ENCODE measurements around the gene ADGRE2.

Gene ADGRE2

DNA sequence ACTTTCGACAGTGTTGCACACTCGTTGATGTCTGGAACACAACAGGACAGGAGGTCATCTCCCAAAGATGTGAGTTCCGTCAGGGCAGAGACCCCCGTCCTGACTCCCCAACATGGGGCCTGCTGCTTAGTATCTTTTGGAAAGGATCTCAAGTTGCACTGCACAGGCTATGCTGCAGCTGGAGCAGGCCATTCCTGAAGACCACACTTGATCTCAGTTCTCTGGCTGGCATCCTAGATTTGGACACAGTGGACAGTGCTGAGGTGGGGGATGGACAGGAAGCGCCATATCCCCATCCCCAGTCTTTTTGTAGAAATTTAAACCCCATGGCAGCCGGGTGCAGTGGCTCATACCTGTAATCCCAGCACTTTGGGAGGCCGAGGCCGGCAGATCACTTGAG is 5.9 kb downstream of the ADGRE2 start:
- no peak overlapping the region for H3K4me3 ChIP-seq (IDR thresholded peaks at IDR 0.05; ENCODE audit: insufficient read depth, low read depth, low read length)
- H3K4me1 ChIP-seq (ENCODE audit: low read depth, poor library complexity, severe bottlenecking), result no peaks in the 10 kb centered on the region
- H3K9ac ChIP-seq, result no peak overlapping the region
- H3K4me2 ChIP-seq, result no peak overlapping the region
- no peaks in the 10 kb centered on the region for H3K79me2 ChIP-seq (ENCODE audit: insufficient read depth, low read depth)
- no peak for TF ChIP-seq CTCF (conservative IDR thresholded peaks at IDR 0.05; ENCODE audit: low read depth, low read length)
- H4K20me1 ChIP-seq (ENCODE audit: insufficient read depth), result no peaks in the 10 kb centered on the region
- H3K27ac ChIP-seq, result no peak overlapping the region
- no peaks in the 10 kb centered on the region for H3K36me3 ChIP-seq (ENCODE audit: insufficient read depth)
- no peaks in the 10 kb centered on the region; the same call in 1 of the 2 replicates for H3K27me3 ChIP-seq (ENCODE audit: insufficient read depth, low read depth)
- H2AFZ ChIP-seq (ENCODE audit: low read depth), result no peak overlapping the region

GRCh38 chr19:14770944-14771839 is 7.2 kb downstream of the ADGRE2 start:
- no peak overlapping the region for H3K4me3 ChIP-seq (IDR thresholded peaks at IDR 0.05; ENCODE audit: insufficient read depth, low read depth, low read length)
- no peaks in the 10 kb centered on the region for H3K4me1 ChIP-seq (ENCODE audit: low read depth, poor library complexity, severe bottlenecking)
- no peak overlapping the region for H2AFZ ChIP-seq (ENCODE audit: low read depth)
- H3K27me3 ChIP-seq (ENCODE audit: insufficient read depth, low read depth), result no peaks in the 10 kb centered on the region; the same call in 1 of the 2 replicates
- no peak overlapping the region for H3K27ac ChIP-seq
- no peaks in the 10 kb centered on the region for H3K36me3 ChIP-seq (ENCODE audit: insufficient read depth)
- no peak overlapping the region for H3K9ac ChIP-seq
- H4K20me1 ChIP-seq (ENCODE audit: insufficient read depth), result no peaks in the 10 kb centered on the region
- H3K4me2 ChIP-seq, result no peak overlapping the region
- TF ChIP-seq CTCF (conservative IDR thresholded peaks at IDR 0.05; ENCODE audit: low read depth, low read length), result no peak
- H3K79me2 ChIP-seq (ENCODE audit: insufficient read depth, low read depth), result no peaks in the 10 kb centered on the region

- no peak overlapping the region for H3K27ac ChIP-seq
- no peak overlapping the region for H3K4me2 ChIP-seq
- no peaks in the 10 kb centered on the region for H3K36me3 ChIP-seq (ENCODE audit: insufficient read depth)
- H3K79me2 ChIP-seq (ENCODE audit: insufficient read depth, low read depth), result no peaks in the 10 kb centered on the region
- H3K27me3 ChIP-seq (ENCODE audit: insufficient read depth, low read depth), result no peaks in the 10 kb centered on the region; the same call in 1 of the 2 replicates
- H2AFZ ChIP-seq (ENCODE audit: low read depth), result no peak overlapping the region
- H3K4me1 ChIP-seq (ENCODE audit: low read depth, poor library complexity, severe bottlenecking), result no peaks in the 10 kb centered on the region
- H3K4me3 ChIP-seq (IDR thresholded peaks at IDR 0.05; ENCODE audit: insufficient read depth, low read depth, low read length), result no peak overlapping the region
- H4K20me1 ChIP-seq (ENCODE audit: insufficient read depth), result no peaks in the 10 kb centered on the region
- TF ChIP-seq CTCF (conservative IDR thresholded peaks at IDR 0.05; ENCODE audit: low read depth, low read length), result no peak
- no peak overlapping the region for H3K9ac ChIP-seq
These were observed 8.2 kb downstream of the ADGRE2 start for GRCh38 chr19:14770136-14770535.

GRCh38 chr19:14769201-14769600 is 9.2 kb downstream of the ADGRE2 start:
- Histone ChIP-seq H3K4me3 (IDR thresholded peaks at IDR 0.05; ENCODE audit: insufficient read depth, low read depth, low read length) (no peak overlapping the region), H4K20me1 (ENCODE audit: insufficient read depth) (no peaks in the 10 kb centered on the region), H3K79me2 (ENCODE audit: insufficient read depth, low read depth) (no peaks in the 10 kb centered on the region), H3K36me3 (ENCODE audit: insufficient read depth) (no peaks in the 10 kb centered on the region), H2AFZ (ENCODE audit: low read depth) (no peak overlapping the region), H3K4me2 (no peak overlapping the region), H3K27ac (no peak overlapping the region), H3K9ac (no peak overlapping the region), H3K27me3 (ENCODE audit: insufficient read depth, low read depth) (no peaks in the 10 kb centered on the region; the same call in 1 of the 2 replicates), H3K4me1 (ENCODE audit: low read depth, poor library complexity, severe bottlenecking) (no peaks in the 10 kb centered on the region)
- TF ChIP-seq CTCF (conservative IDR thresholded peaks at IDR 0.05; ENCODE audit: low read depth, low read length), result no peak
